B cell (primary cell): ENCODE data around the gene SLC9A9. TPM values are rescaled to one million over a fixed set of nuclear protein-coding genes. Genes with fewer than 3 reads are reported as not detected.

Experiments used
- ATAC-seq: fragments of 200-7000 bp; cut with Tn5 transposase; one replicate; pipeline ENCODE4 v1.10.0; 2021; ENCODE audit warnings: low read depth, mild to moderate bottlenecking, moderate number of reproducible peaks, moderate library complexity
- CTCF ChIA-PET: fragments of 350-600 bp; sonication (Branson Sonifier 250); formaldehyde crosslinking; loops from one replicate; lab custom pipeline; 2021; ENCODE audit warnings: antibody characterized with exemption, inconsistent platforms; lab: Charles Lee
- POLR2A ChIA-PET: fragments of 350-600 bp; sonication (Branson Sonifier 250); formaldehyde crosslinking; loops from one replicate; lab custom pipeline; 2021; ENCODE audit warnings: antibody characterized with exemption; lab: Charles Lee
- DNase-seq: peaks from one replicate; pipeline ENCODE4 v3.0.0; 2013
- H2AFZ ChIP-seq: 2 replicates; pipeline ENCODE4 v1.6.1; 2012; ENCODE audit warnings: mild to moderate bottlenecking, low read depth, low read length; ENCODE audit not compliant: insufficient read depth, poor library complexity, severe bottlenecking
- H3K27ac ChIP-seq, 2 donors: 1 replicate in 1 of 2; 2 replicates in 1 of 2; pipeline ENCODE4 v1.5.1; 2012 to 2013; ENCODE audit warnings: low read length in 2 of 2, mild to moderate bottlenecking in 2 of 2, moderate library complexity in 1 of 2
- H3K27me3 ChIP-seq, 4 experiments: fragments of 200-600 bp in 1 of 4; sonication (generic) in 1 of 4; replicated peaks in 1 of 4; 1 replicate in 2 of 4; 2 replicates in 2 of 4; pipeline versions ENCODE4 v1.6.1 to v1.7.0; 2013 to 2016; ENCODE audit warnings: low read length in 3 of 4, mild to moderate bottlenecking in 2 of 4, mixed read lengths in 1 of 4, moderate library complexity in 1 of 4; ENCODE audit not compliant: insufficient read depth in 4 of 4, control insufficient read depth in 3 of 4; ENCODE audit errors: control extremely low read depth in 1 of 4
- H3K36me3 ChIP-seq, 2 experiments: replicated peaks in 1 of 2; 1 replicate in 1 of 2; 2 replicates in 1 of 2; pipeline versions ENCODE4 v1.6.1 to v1.7.1; 2013; ENCODE audit warnings: low read length in 1 of 2; ENCODE audit not compliant: insufficient read depth in 2 of 2, control insufficient read depth in 1 of 2; ENCODE audit errors: control extremely low read depth in 1 of 2, extremely low read depth in 1 of 2
- H3K4me1 ChIP-seq, 2 donors: fragments of 200-600 bp in 1 of 2; sonication (generic) in 1 of 2; 1 replicate in 1 of 2; 2 replicates in 1 of 2; pipeline versions ENCODE4 v1.5.1 to v1.6.1; 2013 to 2017; ENCODE audit warnings: low read length in 2 of 2; ENCODE audit not compliant: control insufficient read depth in 2 of 2, insufficient read depth in 2 of 2
- H3K4me2 ChIP-seq: replicated peaks from 2 replicates; pipeline ENCODE3; 2012; ENCODE audit warnings: mild to moderate bottlenecking, low read depth, low read length; ENCODE audit not compliant: poor library complexity, severe bottlenecking
- H3K4me3 ChIP-seq, 5 experiments: fragments of 200-600 bp in 1 of 5; sonication (generic) in 1 of 5; 1 replicate in 3 of 5; 2 replicates in 2 of 5; pipeline versions ENCODE4 v1.5.1 to v1.7.0; 2011 to 2016; ENCODE audit warnings: low read length in 4 of 5, mild to moderate bottlenecking in 4 of 5, low read depth in 2 of 5, control low read depth in 1 of 5, moderate library complexity in 1 of 5; ENCODE audit not compliant: insufficient read depth in 1 of 5; ENCODE audit errors: control extremely low read depth in 1 of 5, extremely low read depth in 1 of 5
- H3K79me2 ChIP-seq: fragments of 200-600 bp; sonication (generic); one replicate; pipeline ENCODE4 v1.6.0; 2016; ENCODE audit warnings: low read length; ENCODE audit not compliant: control insufficient read depth, insufficient read depth
- H3K9ac ChIP-seq: fragments of 200-600 bp; sonication (generic); 2 replicates; pipeline ENCODE4 v1.6.1; 2017; ENCODE audit warnings: mild to moderate bottlenecking, low read length, moderate library complexity
- H3K9me3 ChIP-seq, 3 donors: one replicate each; pipeline versions ENCODE4 v1.6.1 to v1.7.1; 2013; ENCODE audit warnings: low read length in 2 of 3; ENCODE audit not compliant: control insufficient read depth in 2 of 3, insufficient read depth in 1 of 3; ENCODE audit errors: control extremely low read depth in 1 of 3
- H4K20me1 ChIP-seq: 2 replicates; pipeline ENCODE4 v1.6.0; 2012; ENCODE audit warnings: mild to moderate bottlenecking, low read length; ENCODE audit not compliant: insufficient read depth, control insufficient read depth, poor library complexity, severe bottlenecking
- H3K27ac Mint-ChIP-seq: one replicate; pipeline ENCODE4 v1.8.0; 2021; ENCODE audit warnings: mixed read lengths
- H3K27me3 Mint-ChIP-seq: one replicate; pipeline ENCODE4 v1.8.0; 2021; ENCODE audit warnings: mixed read lengths
- H3K4me1 Mint-ChIP-seq: one replicate; pipeline ENCODE4 v1.8.0; 2021; ENCODE audit warnings: mixed read lengths
- H3K4me3 Mint-ChIP-seq: one replicate; pipeline ENCODE4 v1.8.0; 2021; ENCODE audit warnings: mixed read lengths
- H3K9me3 Mint-ChIP-seq: one replicate; pipeline ENCODE4 v1.8.0; 2022; ENCODE audit warnings: mixed read lengths; ENCODE audit not compliant: insufficient read depth
- EZH2 ChIP-seq: IDR thresholded peaks from 2 replicates; pipeline ENCODE4 v1.6.1; 2012; ENCODE audit warnings: borderline replicate concordance, low read depth, mild to moderate bottlenecking, moderate library complexity, low read length; ENCODE audit not compliant: insufficient read depth, poor library complexity, severe bottlenecking
- WGBS: methylation state at CpG from one replicate; pipeline ENCODE4 v1.1.5; 2013; ENCODE audit warnings: missing lambda C conversion rate; ENCODE audit not compliant: insufficient coverage; 5-methylcytosine and 5-hydroxymethylcytosine counted together
- intact Hi-C: fragments of 100-400 bp; cut with micrococcal nuclease; formaldehyde crosslinking; loops from one replicate; pipeline ENCODE4 v1.10.0; 2022
- polyA plus RNA-seq: library from polyadenylated mRNA; depleted of rRNA; stranded (reverse); fragments of >200 nt; gene quantifications from 2 replicates; pipeline ENCODE4 v1.2.3, GENCODE V29; 2012
- total RNA-seq, 2 donors: library from RNA; stranded (reverse); fragments of 120-200 nt in 1 of 2; gene quantifications; 1 replicate in 1 of 2; 2 replicates in 1 of 2; pipeline versions ENCODE4 v1.2.3 to v1.2.4, GENCODE V29; 2013 to 2022
- TF ChIP-seq, protein P1 (sequence below): fragments of 200-600 bp; IDR thresholded peaks from one replicate; pipeline ENCODE4 v1.8.0; 2022; ENCODE audit warnings: antibody characterized with exemption, mild to moderate bottlenecking

The SLC9A9 gene
- total and polyA plus RNA-seq, 2 donors (not counting 1 experiment from before 2014, with no cell fraction given): 7.7 to 17.3 TPM

GRCh38 chr3:143693506-143693905 is 154.8 kb downstream of the SLC9A9 start:
- Histone ChIP-seq H3K4me1 (no peaks in the 10 kb centered on the region), H4K20me1 (no peaks in the 10 kb centered on the region), H3K4me2 (no peak overlapping the region), H3K4me3 (no peak overlapping the region), H3K9me3 (no peaks in the 10 kb centered on the region), H3K36me3 (no peaks in the 10 kb centered on the region), H2AFZ (no peak overlapping the region), H3K9ac (no peak overlapping the region), H3K27me3 (no peaks in the 10 kb centered on the region), H3K79me2 (no peaks in the 10 kb centered on the region), H3K27ac (no peak overlapping the region)
- intact Hi-C loops: no loop called here
- H3K9me3 Mint-ChIP-seq: no peaks in the 10 kb centered on the region
- ChIA-PET POLR2A (no interaction called here), CTCF (no interaction called here)
- WGBS: no CpG with 5 or more reads among the region's 1 CpG
- no peak overlapping the region for H3K27ac Mint-ChIP-seq
- DNase-seq (no peak), ATAC-seq (no peak)
- TF ChIP-seq, protein P1, sequence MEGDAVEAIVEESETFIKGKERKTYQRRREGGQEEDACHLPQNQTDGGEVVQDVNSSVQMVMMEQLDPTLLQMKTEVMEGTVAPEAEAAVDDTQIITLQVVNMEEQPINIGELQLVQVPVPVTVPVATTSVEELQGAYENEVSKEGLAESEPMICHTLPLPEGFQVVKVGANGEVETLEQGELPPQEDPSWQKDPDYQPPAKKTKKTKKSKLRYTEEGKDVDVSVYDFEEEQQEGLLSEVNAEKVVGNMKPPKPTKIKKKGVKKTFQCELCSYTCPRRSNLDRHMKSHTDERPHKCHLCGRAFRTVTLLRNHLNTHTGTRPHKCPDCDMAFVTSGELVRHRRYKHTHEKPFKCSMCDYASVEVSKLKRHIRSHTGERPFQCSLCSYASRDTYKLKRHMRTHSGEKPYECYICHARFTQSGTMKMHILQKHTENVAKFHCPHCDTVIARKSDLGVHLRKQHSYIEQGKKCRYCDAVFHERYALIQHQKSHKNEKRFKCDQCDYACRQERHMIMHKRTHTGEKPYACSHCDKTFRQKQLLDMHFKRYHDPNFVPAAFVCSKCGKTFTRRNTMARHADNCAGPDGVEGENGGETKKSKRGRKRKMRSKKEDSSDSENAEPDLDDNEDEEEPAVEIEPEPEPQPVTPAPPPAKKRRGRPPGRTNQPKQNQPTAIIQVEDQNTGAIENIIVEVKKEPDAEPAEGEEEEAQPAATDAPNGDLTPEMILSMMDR: no peak
- TF ChIP-seq EZH2: no peak
- no peaks in the 10 kb centered on the region for H3K4me1 Mint-ChIP-seq
- no peaks in the 10 kb centered on the region for H3K27me3 Mint-ChIP-seq
- no peak overlapping the region for H3K4me3 Mint-ChIP-seq

GRCh38 chr3:143686638-143687197 is 161.6 kb downstream of the SLC9A9 start:
- Histone ChIP-seq H4K20me1 (no peaks in the 10 kb centered on the region), H3K9me3 (no peaks in the 10 kb centered on the region), H3K36me3 (no peaks in the 10 kb centered on the region), H3K79me2 (no peaks in the 10 kb centered on the region), H3K9ac (no peak overlapping the region), H3K27me3 (no peaks in the 10 kb centered on the region), H2AFZ (no peak overlapping the region), H3K4me1 (no peaks in the 10 kb centered on the region), H3K4me2 (no peak overlapping the region), H3K4me3 (no peak overlapping the region), H3K27ac (no peak overlapping the region)
- Mint-ChIP-seq H3K4me3 (no peak overlapping the region), H3K27me3 (no peaks in the 10 kb centered on the region), H3K27ac (no peak overlapping the region), H3K4me1 (no peaks in the 10 kb centered on the region), H3K9me3 (no peaks in the 10 kb centered on the region)
- intact Hi-C loops: no loop called here
- POLR2A ChIA-PET: no interaction called here
- 100% methylated on average over 1 of the region's 5 CpGs for WGBS
- TF ChIP-seq, protein P1: no peak
- TF ChIP-seq EZH2: no peak
- DNase-seq (no peak), ATAC-seq (no peak)
- CTCF ChIA-PET: interaction anchor here (1.3 kb wide), 1 partner anchor 13 kb away, joined by 4 read pairs; no protein-coding TSS in a partner anchor
